GM23338 (cell line): ENCODE measurements around the gene EIF4G3. TPM values are rescaled to one million over a fixed set of nuclear protein-coding genes. Genes with fewer than 3 reads are reported as not detected.

Experiments used
- ATAC-seq: fragments of 200-7000 bp; cut with Tn5 transposase; 3 replicates; pipeline ENCODE4 v1.9.1; 2020
- DNase-seq: peaks from one replicate; pipeline ENCODE4 v3.0.0-alpha.2; 2015; ENCODE audit warnings: low spot score
- H2AFZ ChIP-seq: fragments of 200-600 bp; sonication (generic); 2 replicates; pipeline ENCODE4 v1.8.0; 2016; ENCODE audit warnings: antibody characterized with exemption, mild to moderate bottlenecking, moderate library complexity
- H3F3A ChIP-seq: fragments of 200-600 bp; sonication (generic); replicated peaks from 2 replicates; pipeline ENCODE4 v1.8.0; 2017; ENCODE audit warnings: antibody characterized with exemption, mixed run types, low read depth
- H3K27ac ChIP-seq: fragments of 200-600 bp; sonication (generic); 2 replicates; pipeline ENCODE4 v1.6.1; 2016; ENCODE audit warnings: low read depth
- H3K27me3 ChIP-seq: fragments of 200-600 bp; sonication (generic); 2 replicates; pipeline ENCODE4 v1.8.0; 2016; ENCODE audit warnings: mild to moderate bottlenecking, mixed run types, moderate library complexity; ENCODE audit not compliant: insufficient read depth
- H3K36me3 ChIP-seq: fragments of 200-600 bp; sonication (generic); 2 replicates; pipeline ENCODE4 v1.8.0; 2016; ENCODE audit warnings: mild to moderate bottlenecking; ENCODE audit not compliant: insufficient read depth
- H3K4me1 ChIP-seq: fragments of 200-600 bp; sonication (generic); 2 replicates; pipeline ENCODE4 v1.8.0; 2016; ENCODE audit warnings: mild to moderate bottlenecking, moderate library complexity; ENCODE audit not compliant: insufficient read depth
- H3K4me2 ChIP-seq: fragments of 200-600 bp; sonication (generic); 2 replicates; pipeline ENCODE4 v1.7.1; 2017; ENCODE audit warnings: mixed run types
- H3K4me3 ChIP-seq: fragments of 200-600 bp; sonication (generic); 2 replicates; pipeline ENCODE4 v1.6.1; 2016; ENCODE audit warnings: mixed run types
- H3K79me2 ChIP-seq: fragments of 200-600 bp; sonication (generic); replicated peaks from 2 replicates; pipeline ENCODE4 v1.8.0; 2017; ENCODE audit warnings: mild to moderate bottlenecking; ENCODE audit not compliant: insufficient read depth
- H3K9me2 ChIP-seq: fragments of 200-600 bp; sonication (generic); 2 replicates; pipeline ENCODE4 v1.8.0; 2017; ENCODE audit not compliant: insufficient read depth
- H4K20me1 ChIP-seq: fragments of 200-600 bp; sonication (generic); replicated peaks from 2 replicates; pipeline ENCODE4 v1.8.0; 2017; ENCODE audit warnings: mild to moderate bottlenecking; ENCODE audit not compliant: insufficient read depth
- H3K27ac Mint-ChIP-seq: 2 replicates; pipeline ENCODE4 v1.8.0; 2020; ENCODE audit warnings: inconsistent platforms, mild to moderate bottlenecking, moderate library complexity, mixed read lengths
- H3K27me3 Mint-ChIP-seq: 3 replicates; pipeline ENCODE4 v1.8.0; 2022; ENCODE audit warnings: low read depth, mild to moderate bottlenecking, moderate library complexity, mixed read lengths, inconsistent platforms; ENCODE audit not compliant: insufficient read depth, poor library complexity
- H3K36me3 Mint-ChIP-seq: 3 replicates; pipeline ENCODE4 v1.8.0; 2021; ENCODE audit warnings: low read depth, mild to moderate bottlenecking, inconsistent platforms, moderate library complexity, mixed read lengths
- H3K4me1 Mint-ChIP-seq: 3 replicates; pipeline ENCODE4 v1.8.0; 2020; ENCODE audit warnings: mild to moderate bottlenecking, inconsistent platforms, mixed read lengths
- H3K4me3 Mint-ChIP-seq: 3 replicates; pipeline ENCODE4 v1.8.0; 2021; ENCODE audit warnings: moderate library complexity, mild to moderate bottlenecking, inconsistent platforms, mixed read lengths
- H3K9me3 Mint-ChIP-seq: 3 replicates; pipeline ENCODE4 v1.8.0; 2020; ENCODE audit warnings: moderate library complexity, mild to moderate bottlenecking, inconsistent platforms, mixed read lengths
- CREB1 ChIP-seq: fragments of 250-450 bp; sonication (Bioruptor Pico); IDR thresholded peaks from 2 replicates; pipeline ENCODE4 v1.5.0; 2020; ENCODE audit warnings: low read depth, mild to moderate bottlenecking, moderate library complexity
- EZH2phosphoT487 ChIP-seq: fragments of 200-600 bp; sonication (generic); IDR thresholded peaks from one replicate; pipeline ENCODE4 v1.8.1; 2018; ENCODE audit warnings: antibody characterized with exemption; ENCODE audit not compliant: unreplicated experiment
- JUNB ChIP-seq: IDR thresholded peaks from one replicate; pipeline ENCODE4 v1.6.1; 2016; ENCODE audit warnings: antibody characterized with exemption; ENCODE audit not compliant: unreplicated experiment
- NANOG ChIP-seq: IDR thresholded peaks from 2 replicates; pipeline ENCODE4 v1.6.1; 2016; ENCODE audit warnings: antibody characterized with exemption, borderline replicate concordance
- POLR2AphosphoS5 ChIP-seq: IDR thresholded peaks from 2 replicates; pipeline ENCODE4 v1.6.1; 2016; ENCODE audit warnings: antibody characterized with exemption, low read depth
- STAT1 ChIP-seq: IDR thresholded peaks from one replicate; pipeline ENCODE4 v1.6.1; 2016; ENCODE audit warnings: antibody characterized with exemption; ENCODE audit not compliant: unreplicated experiment
- ZNF114 ChIP-seq: fragments of 250-450 bp; sonication (Bioruptor Pico); IDR thresholded peaks from 2 replicates; pipeline ENCODE4 v1.5.0; 2020; ENCODE audit warnings: mild to moderate bottlenecking, moderate library complexity
- ZNF331 ChIP-seq: fragments of 250-450 bp; sonication (Bioruptor Pico); IDR thresholded peaks from 2 replicates; pipeline ENCODE4 v1.5.0; 2020; ENCODE audit warnings: low read depth, mild to moderate bottlenecking, moderate library complexity
- polyA plus RNA-seq: library from polyadenylated mRNA; unstranded; fragments of >200 nt; fragmentation: Nextera tagmentation; extraction: Ambion mirVana; gene quantifications from 2 replicates; pipeline ENCODE4 v1.2.1, GENCODE V29; 2016
- total RNA-seq: library from RNA; depleted of rRNA; stranded (reverse); fragments of >200 nt; shearing (Covaris generic); gene quantifications from 2 replicates; pipeline ENCODE4 v1.2.3, GENCODE V29; 2014
- TF ChIP-seq, protein P1 (sequence below): IDR thresholded peaks from 2 replicates; pipeline ENCODE4 v1.6.1; 2016; ENCODE audit warnings: antibody characterized with exemption
- TF ChIP-seq, protein P2 (sequence below): IDR thresholded peaks from one replicate; pipeline ENCODE4 v1.6.1; 2018; ENCODE audit warnings: antibody characterized with exemption; ENCODE audit not compliant: unreplicated experiment
- TF ChIP-seq, protein P3 (sequence below): fragments of 250-450 bp; sonication (Bioruptor Pico); IDR thresholded peaks from 2 replicates; pipeline ENCODE4 v1.5.0; 2020; ENCODE audit warnings: mild to moderate bottlenecking, moderate library complexity
- TF ChIP-seq, protein P4 (sequence below), 2 experiments: fragments of 200-600 bp in 1 of 2; sonication (generic) in 1 of 2; conservative IDR thresholded peaks; 2 replicates each; pipeline versions ENCODE4 v1.5.1 to v1.6.1; 2016 to 2017; ENCODE audit warnings: antibody characterized with exemption in 2 of 2, low read depth in 2 of 2, mild to moderate bottlenecking in 2 of 2, moderate library complexity in 1 of 2

The EIF4G3 gene
- total and polyA plus RNA-seq, 2 experiments from 2014 or later, result 37.9 to 68.1 TPM

DNA sequence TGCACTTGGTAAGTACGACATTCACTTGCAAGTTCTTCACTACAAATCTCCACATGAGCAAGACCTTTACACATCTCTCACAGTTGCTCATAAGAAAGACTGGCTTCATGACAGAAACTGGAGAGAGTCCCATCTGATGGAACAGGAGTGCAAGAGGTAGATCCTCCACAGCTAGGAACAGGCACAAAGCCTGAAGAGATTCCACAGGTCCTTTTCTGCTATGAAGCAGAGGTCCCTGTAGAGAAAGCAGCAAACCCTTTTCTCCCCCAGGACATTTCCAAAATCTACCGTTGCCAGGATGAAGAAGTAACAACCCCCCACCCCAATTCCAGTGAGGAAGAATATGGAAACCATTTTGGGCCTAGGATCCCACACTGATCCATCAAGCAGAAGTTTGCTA is 47.3 kb downstream of the EIF4G3 start (continued):
- TF ChIP-seq, protein P1, sequence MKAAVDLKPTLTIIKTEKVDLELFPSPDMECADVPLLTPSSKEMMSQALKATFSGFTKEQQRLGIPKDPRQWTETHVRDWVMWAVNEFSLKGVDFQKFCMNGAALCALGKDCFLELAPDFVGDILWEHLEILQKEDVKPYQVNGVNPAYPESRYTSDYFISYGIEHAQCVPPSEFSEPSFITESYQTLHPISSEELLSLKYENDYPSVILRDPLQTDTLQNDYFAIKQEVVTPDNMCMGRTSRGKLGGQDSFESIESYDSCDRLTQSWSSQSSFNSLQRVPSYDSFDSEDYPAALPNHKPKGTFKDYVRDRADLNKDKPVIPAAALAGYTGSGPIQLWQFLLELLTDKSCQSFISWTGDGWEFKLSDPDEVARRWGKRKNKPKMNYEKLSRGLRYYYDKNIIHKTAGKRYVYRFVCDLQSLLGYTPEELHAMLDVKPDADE, result no peak
- TF ChIP-seq JUNB (no peak), EZH2phosphoT487 (no peak), ZNF331 (CRISPR knock-in tag) (no peak), STAT1 (no peak), NANOG (no peak), CREB1 (CRISPR knock-in tag) (no peak)
- TF ChIP-seq, protein P2, sequence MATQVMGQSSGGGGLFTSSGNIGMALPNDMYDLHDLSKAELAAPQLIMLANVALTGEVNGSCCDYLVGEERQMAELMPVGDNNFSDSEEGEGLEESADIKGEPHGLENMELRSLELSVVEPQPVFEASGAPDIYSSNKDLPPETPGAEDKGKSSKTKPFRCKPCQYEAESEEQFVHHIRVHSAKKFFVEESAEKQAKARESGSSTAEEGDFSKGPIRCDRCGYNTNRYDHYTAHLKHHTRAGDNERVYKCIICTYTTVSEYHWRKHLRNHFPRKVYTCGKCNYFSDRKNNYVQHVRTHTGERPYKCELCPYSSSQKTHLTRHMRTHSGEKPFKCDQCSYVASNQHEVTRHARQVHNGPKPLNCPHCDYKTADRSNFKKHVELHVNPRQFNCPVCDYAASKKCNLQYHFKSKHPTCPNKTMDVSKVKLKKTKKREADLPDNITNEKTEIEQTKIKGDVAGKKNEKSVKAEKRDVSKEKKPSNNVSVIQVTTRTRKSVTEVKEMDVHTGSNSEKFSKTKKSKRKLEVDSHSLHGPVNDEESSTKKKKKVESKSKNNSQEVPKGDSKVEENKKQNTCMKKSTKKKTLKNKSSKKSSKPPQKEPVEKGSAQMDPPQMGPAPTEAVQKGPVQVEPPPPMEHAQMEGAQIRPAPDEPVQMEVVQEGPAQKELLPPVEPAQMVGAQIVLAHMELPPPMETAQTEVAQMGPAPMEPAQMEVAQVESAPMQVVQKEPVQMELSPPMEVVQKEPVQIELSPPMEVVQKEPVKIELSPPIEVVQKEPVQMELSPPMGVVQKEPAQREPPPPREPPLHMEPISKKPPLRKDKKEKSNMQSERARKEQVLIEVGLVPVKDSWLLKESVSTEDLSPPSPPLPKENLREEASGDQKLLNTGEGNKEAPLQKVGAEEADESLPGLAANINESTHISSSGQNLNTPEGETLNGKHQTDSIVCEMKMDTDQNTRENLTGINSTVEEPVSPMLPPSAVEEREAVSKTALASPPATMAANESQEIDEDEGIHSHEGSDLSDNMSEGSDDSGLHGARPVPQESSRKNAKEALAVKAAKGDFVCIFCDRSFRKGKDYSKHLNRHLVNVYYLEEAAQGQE, result no peak

DNA sequence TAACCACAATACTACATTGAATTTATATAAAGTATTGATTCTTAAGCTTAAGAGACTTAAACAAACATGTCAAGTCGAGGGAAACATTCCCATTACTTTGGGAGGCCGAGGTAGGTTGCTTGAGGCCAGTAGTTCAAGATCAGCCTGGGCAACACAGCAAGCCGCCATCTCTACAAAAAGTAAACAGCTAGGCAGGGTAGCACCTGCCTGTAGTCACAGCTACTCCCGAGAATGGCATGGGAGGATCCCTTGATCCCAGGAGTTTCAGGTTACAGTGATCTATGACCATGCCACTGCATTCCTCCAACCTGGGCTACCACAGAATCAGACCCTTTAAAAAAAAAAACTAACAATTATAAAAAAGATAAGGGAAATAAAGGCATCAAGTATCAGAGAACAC is 50.4 kb downstream of the EIF4G3 start:
- Mint-ChIP-seq H3K4me1 (peaks cover 12% of the 10 kb centered on the region; the same call in 2 of the 3 replicates), H3K27ac (no peak overlapping the region), H3K36me3 (peaks cover 12% of the 10 kb centered on the region; the same call in 2 of the 3 replicates), H3K27me3 (no peaks in the 10 kb centered on the region), H3K4me3 (no peak overlapping the region), H3K9me3 (no peaks in the 10 kb centered on the region)
- Histone ChIP-seq H3K4me3 (no peak overlapping the region), H3K36me3 (no peaks in the 10 kb centered on the region), H3K27ac (0 out of 2 replicates have a peak overlapping the region, but pooled peaks have one; percentile 73), H3F3A (no peaks in the 10 kb centered on the region), H2AFZ (no peak overlapping the region), H4K20me1 (peaks cover 8% of the 10 kb centered on the region; the same call in 1 of the 2 replicates), H3K4me1 (no peaks in the 10 kb centered on the region), H3K4me2 (no peak overlapping the region), H3K9me2 (no peaks in the 10 kb centered on the region), H3K27me3 (no peaks in the 10 kb centered on the region), H3K79me2 (peaks cover 44% of the 10 kb centered on the region)
- peak; percentile 82 for DNase-seq
- peak; percentile 96 for ATAC-seq
- TF ChIP-seq ZNF114 (CRISPR knock-in tag) (no peak), JUNB (no peak), POLR2AphosphoS5 (no peak), ZNF331 (CRISPR knock-in tag) (no peak), STAT1 (no peak), CREB1 (CRISPR knock-in tag) (no peak)
- TF ChIP-seq, protein P3, sequence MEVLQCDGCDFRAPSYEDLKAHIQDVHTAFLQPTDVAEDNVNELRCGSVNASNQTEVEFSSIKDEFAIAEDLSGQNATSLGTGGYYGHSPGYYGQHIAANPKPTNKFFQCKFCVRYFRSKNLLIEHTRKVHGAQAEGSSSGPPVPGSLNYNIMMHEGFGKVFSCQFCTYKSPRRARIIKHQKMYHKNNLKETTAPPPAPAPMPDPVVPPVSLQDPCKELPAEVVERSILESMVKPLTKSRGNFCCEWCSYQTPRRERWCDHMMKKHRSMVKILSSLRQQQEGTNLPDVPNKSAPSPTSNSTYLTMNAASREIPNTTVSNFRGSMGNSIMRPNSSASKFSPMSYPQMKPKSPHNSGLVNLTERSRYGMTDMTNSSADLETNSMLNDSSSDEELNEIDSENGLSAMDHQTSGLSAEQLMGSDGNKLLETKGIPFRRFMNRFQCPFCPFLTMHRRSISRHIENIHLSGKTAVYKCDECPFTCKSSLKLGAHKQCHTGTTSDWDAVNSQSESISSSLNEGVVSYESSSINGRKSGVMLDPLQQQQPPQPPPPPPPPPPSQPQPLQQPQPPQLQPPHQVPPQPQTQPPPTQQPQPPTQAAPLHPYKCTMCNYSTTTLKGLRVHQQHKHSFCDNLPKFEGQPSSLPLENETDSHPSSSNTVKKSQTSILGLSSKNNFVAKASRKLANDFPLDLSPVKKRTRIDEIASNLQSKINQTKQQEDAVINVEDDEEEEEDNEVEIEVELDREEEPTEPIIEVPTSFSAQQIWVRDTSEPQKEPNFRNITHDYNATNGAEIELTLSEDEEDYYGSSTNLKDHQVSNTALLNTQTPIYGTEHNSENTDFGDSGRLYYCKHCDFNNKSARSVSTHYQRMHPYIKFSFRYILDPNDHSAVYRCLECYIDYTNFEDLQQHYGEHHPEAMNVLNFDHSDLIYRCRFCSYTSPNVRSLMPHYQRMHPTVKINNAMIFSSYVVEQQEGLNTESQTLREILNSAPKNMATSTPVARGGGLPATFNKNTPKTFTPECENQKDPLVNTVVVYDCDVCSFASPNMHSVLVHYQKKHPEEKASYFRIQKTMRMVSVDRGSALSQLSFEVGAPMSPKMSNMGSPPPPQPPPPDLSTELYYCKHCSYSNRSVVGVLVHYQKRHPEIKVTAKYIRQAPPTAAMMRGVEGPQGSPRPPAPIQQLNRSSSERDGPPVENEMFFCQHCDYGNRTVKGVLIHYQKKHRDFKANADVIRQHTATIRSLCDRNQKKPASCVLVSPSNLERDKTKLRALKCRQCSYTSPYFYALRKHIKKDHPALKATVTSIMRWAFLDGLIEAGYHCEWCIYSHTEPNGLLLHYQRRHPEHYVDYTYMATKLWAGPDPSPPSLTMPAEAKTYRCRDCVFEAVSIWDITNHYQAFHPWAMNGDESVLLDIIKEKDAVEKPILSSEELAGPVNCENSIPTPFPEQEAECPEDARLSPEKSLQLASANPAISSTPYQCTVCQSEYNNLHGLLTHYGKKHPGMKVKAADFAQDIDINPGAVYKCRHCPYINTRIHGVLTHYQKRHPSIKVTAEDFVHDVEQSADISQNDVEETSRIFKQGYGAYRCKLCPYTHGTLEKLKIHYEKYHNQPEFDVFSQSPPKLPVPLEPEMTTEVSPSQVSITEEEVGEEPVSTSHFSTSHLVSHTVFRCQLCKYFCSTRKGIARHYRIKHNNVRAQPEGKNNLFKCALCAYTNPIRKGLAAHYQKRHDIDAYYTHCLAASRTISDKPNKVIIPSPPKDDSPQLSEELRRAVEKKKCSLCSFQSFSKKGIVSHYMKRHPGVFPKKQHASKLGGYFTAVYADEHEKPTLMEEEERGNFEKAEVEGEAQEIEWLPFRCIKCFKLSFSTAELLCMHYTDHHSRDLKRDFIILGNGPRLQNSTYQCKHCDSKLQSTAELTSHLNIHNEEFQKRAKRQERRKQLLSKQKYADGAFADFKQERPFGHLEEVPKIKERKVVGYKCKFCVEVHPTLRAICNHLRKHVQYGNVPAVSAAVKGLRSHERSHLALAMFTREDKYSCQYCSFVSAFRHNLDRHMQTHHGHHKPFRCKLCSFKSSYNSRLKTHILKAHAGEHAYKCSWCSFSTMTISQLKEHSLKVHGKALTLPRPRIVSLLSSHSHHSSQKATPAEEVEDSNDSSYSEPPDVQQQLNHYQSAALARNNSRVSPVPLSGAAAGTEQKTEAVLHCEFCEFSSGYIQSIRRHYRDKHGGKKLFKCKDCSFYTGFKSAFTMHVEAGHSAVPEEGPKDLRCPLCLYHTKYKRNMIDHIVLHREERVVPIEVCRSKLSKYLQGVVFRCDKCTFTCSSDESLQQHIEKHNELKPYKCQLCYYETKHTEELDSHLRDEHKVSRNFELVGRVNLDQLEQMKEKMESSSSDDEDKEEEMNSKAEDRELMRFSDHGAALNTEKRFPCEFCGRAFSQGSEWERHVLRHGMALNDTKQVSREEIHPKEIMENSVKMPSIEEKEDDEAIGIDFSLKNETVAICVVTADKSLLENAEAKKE (CRISPR knock-in tag), result no peak
- TF ChIP-seq, protein P4, sequence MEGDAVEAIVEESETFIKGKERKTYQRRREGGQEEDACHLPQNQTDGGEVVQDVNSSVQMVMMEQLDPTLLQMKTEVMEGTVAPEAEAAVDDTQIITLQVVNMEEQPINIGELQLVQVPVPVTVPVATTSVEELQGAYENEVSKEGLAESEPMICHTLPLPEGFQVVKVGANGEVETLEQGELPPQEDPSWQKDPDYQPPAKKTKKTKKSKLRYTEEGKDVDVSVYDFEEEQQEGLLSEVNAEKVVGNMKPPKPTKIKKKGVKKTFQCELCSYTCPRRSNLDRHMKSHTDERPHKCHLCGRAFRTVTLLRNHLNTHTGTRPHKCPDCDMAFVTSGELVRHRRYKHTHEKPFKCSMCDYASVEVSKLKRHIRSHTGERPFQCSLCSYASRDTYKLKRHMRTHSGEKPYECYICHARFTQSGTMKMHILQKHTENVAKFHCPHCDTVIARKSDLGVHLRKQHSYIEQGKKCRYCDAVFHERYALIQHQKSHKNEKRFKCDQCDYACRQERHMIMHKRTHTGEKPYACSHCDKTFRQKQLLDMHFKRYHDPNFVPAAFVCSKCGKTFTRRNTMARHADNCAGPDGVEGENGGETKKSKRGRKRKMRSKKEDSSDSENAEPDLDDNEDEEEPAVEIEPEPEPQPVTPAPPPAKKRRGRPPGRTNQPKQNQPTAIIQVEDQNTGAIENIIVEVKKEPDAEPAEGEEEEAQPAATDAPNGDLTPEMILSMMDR (conservative IDR thresholded peaks at IDR 0.05; ENCODE audit: low read depth in 2 of 2), result no peak
